ENCODE results near the gene CCR7. TPM values are rescaled to one million over a fixed set of nuclear protein-coding genes. Genes with fewer than 3 reads are reported as not detected.
A peak's percentile ranks its signal among the peaks of the same experiment; 100 is the strongest.

The CCR7 gene
- total and polyA plus RNA-seq, 2 experiments from 2014 or later, result not detected

DNA sequence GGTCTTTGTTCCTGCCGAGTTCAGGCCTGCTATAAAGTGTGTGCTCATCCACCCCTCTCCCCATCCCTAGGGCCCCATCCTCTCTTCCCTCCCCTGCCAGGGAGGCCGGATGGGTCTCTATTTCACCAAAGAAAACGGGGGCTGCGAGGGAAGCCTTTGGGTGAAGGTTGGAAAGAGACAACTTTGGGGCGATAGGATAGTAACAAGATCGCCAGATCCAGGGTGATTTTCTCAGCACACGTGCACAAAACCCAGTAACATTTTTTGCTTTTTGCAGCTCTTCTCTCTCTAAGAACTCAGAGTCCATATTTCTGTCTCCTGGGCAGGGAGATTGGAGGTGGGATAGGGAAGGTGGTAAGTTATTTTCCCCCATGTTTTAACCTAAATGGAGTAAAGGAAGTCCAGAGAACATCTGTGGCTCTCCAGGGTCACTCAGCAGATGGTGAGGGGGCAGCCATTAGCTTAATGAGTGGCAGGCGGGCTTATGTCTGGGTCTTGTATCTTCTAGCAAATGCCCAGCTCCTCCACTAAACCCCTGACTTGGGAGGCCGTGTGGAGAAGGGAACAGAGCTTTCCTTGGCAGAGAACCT lies 6.9 kb downstream of the CCR7 start:
- DNase-seq (ENCODE audit: low read depth in 1 of 2, low spot score in 1 of 2), result no peak
- no peaks in the 10 kb centered on the region for H3K9me3 ChIP-seq (ENCODE audit: low read depth)
- H3K27me3 ChIP-seq, result no peaks in the 10 kb centered on the region
- no peak overlapping the region for H3K4me3 ChIP-seq
- no peak overlapping the region for H3K27ac ChIP-seq
- H3K4me1 ChIP-seq (ENCODE audit: low read depth), result peaks cover 36% of the 10 kb centered on the region
- no peaks in the 10 kb centered on the region for H3K36me3 ChIP-seq
- TF ChIP-seq CTCF (IDR thresholded peaks at IDR 0.05; ENCODE audit: low read depth, low read length), result no peak

DNA sequence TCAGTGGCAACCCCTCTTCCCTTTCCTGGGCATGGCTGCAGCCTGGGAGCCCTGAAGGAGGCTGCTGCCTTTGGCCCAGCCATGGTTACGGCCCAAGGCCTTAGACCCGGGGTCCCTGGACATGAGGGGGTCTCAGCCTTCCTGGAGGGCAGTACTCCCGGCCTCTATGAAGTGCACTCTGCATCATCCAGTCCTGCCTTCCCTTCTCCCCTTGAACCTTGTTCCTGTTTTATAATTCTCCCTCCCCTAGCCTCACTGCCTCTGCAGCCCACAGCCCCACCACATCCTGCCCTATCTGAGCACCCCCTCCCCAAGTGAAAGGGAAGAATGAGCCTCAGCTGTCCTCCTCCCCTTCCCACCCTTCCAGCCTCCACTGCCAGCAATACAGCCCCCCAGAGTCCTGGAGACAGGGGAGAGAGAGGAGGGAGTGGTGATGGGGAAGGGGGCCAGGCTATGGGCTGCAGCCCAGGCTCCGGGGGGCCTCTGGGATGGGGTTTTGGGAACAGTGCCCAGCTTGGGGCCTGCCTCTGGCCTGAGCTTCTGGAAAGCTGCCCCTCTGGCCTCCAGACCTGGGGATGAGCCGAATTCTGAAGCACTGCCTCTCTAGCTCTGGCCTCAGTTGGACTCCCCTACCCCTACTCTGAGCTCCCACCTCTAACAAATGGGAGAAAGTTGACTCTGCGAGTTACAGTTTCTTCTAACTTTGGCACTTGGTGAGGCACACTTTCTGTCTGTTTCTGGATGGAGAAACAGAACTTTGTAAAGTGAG lies 7.6 kb downstream of the CCR7 start:
- Histone ChIP-seq H3K9me3 (ENCODE audit: low read depth) (no peaks in the 10 kb centered on the region), H3K36me3 (no peaks in the 10 kb centered on the region), H3K4me3 (no peak overlapping the region), H3K4me1 (ENCODE audit: low read depth) (peaks cover 39% of the 10 kb centered on the region), H3K27ac (no peak overlapping the region), H3K27me3 (no peaks in the 10 kb centered on the region)
- TF ChIP-seq CTCF (IDR thresholded peaks at IDR 0.05; ENCODE audit: low read depth, low read length), result no peak
- DNase-seq (ENCODE audit: low read depth in 1 of 2, low spot score in 1 of 2), result peak in 1 of 2 donors; percentile 67

GRCh38 chr17:40556884-40557414 lies 8.3 kb downstream of the CCR7 start:
- H3K36me3 ChIP-seq, result no peaks in the 10 kb centered on the region
- H3K4me3 ChIP-seq, result no peak overlapping the region
- peaks cover 39% of the 10 kb centered on the region for H3K4me1 ChIP-seq (ENCODE audit: low read depth)
- peak in 1 of 2 donors; percentile 50 for DNase-seq (ENCODE audit: low read depth in 1 of 2, low spot score in 1 of 2)
- H3K9me3 ChIP-seq (ENCODE audit: low read depth), result no peaks in the 10 kb centered on the region
- no peaks in the 10 kb centered on the region for H3K27me3 ChIP-seq
- H3K27ac ChIP-seq, result no peak overlapping the region
- TF ChIP-seq CTCF (IDR thresholded peaks at IDR 0.05; ENCODE audit: low read depth, low read length), result no peak

- H3K4me1 ChIP-seq (ENCODE audit: low read depth), result peaks cover 39% of the 10 kb centered on the region
- H3K9me3 ChIP-seq (ENCODE audit: low read depth), result no peaks in the 10 kb centered on the region
- no peaks in the 10 kb centered on the region for H3K36me3 ChIP-seq
- TF ChIP-seq CTCF (IDR thresholded peaks at IDR 0.05; ENCODE audit: low read depth, low read length), result no peak
- H3K4me3 ChIP-seq, result no peak overlapping the region
- DNase-seq (ENCODE audit: low read depth in 1 of 2, low spot score in 1 of 2), result no peak
- no peaks in the 10 kb centered on the region for H3K27me3 ChIP-seq
- H3K27ac ChIP-seq, result no peak overlapping the region
These were observed 9.0 kb downstream of the CCR7 start for GRCh38 chr17:40556198-40556661.

DNA sequence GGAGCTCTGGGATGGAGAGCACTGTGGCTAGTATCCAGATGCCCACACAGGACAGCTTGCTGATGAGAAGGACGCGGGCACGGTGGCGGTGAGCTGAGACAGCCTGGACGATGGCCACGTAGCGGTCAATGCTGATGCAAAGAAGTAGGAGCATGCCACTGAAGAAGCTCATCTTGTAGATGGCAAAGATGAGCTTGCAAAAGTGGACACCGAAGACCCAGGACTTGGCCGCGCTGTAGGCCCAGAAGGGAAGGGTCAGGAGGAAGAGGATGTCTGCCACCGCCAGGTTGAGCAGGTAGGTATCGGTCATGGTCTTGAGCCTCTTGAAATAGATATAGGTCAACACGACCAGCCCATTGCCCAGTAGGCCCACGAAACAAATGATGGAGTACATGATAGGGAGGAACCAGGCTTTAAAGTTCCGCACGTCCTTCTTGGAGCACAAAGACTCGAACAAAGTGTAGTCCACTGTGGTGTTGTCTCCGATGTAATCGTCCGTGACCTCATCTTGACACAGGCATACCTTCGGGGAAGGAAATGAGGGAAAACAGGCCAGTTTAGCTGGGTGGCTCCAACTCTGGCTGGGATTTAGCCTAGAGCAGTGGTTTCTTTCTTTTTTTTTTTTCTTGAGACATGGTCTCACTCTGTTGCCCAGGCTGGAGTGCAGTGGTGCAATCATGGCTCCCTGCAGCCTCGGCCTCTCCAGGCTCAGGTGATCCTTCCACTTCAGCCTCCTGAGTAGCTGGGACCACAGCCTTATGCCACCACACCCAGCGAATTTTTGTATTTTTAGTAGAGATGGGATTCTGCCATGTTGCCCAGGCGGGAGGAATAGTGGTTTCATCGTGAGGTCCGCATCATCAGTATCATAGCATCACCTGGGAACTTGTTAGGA lies 9.7 kb downstream of the CCR7 start:
- H3K4me3 ChIP-seq, result no peak overlapping the region
- peaks cover 33% of the 10 kb centered on the region for H3K4me1 ChIP-seq (ENCODE audit: low read depth)
- H3K27me3 ChIP-seq, result no peaks in the 10 kb centered on the region
- no peak overlapping the region for H3K27ac ChIP-seq
- no peaks in the 10 kb centered on the region for H3K36me3 ChIP-seq
- DNase-seq (ENCODE audit: low read depth in 1 of 2, low spot score in 1 of 2), result no peak
- no peak for TF ChIP-seq CTCF (IDR thresholded peaks at IDR 0.05; ENCODE audit: low read depth, low read length)
- H3K9me3 ChIP-seq (ENCODE audit: low read depth), result no peaks in the 10 kb centered on the region
